ENCODE data around the gene AGAP1.

Gene AGAP1

GRCh38 chr2:235609321-235609720, 115.5 kb downstream of the AGAP1 start:
- DNase-seq (ENCODE audit: low read depth): no peak

DNA sequence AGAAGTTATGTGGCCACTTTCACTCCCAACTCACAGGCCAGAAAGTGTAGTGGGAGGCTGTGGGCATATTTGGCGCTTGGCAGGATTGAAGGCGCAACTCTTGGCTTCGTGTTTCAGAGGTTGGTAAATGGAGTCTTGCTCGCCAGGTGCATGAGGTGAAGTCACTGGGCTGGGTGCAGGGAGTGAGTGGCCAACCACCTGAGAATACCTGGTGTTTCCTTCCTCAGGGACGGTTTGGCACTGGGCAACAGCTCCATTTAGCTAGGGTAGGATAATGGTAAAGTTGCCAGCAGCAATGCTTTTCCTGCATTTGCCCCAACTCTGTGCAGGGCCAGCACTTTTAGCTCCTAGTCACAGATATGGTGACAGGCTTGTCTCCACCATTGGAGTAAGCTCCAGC, 115.9 kb downstream of the AGAP1 start:
- DNase-seq (ENCODE audit: low read depth): no peak

DNA sequence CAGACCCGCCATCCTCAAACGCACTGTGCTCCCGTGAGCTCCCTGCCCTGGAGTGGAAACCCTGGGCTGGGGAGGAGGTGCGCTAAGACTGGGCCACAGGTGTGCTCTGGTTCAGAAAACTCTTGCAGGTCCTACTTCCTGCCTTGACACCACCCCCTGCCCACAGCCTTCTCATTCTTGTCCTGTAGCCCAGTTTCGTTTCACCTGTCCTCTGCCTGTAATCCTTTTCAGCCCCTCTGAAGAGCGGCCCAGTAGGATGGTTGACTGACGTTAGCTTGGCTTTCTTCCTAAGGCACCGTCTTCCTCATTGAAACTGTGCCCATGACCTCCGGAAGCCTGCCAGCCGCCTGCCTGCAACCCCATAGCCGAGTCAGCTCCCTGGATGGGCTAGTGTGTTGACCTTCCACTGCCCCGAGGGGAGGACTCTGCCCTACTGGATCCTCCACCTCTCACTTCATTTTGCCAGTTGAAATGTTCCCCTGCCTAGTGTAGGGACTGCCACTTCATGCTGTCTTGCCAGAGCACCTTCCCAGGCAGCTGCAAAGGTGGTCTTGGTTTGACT, 116.9 kb downstream of the AGAP1 start:
- DNase-seq (ENCODE audit: low read depth): no peak

DNA sequence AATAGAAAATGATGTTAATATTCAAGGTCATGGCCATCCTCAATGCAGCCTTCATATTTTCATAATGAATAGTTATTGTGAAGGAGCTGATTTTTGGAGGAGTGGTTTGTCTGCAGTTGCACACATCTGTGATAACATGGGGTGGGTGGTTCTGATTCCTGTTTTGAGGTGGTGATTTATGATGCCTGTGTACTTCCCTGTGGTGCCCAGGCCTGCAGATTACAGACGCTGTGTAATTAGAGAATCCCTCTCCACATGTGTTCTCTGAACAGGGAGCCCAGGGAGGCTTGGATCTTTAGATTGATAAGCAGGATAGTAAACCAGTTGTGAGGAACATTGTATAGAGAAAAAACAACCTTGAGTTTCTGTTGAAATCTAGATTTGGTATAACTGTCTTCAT, 117.5 kb downstream of the AGAP1 start:
- DNase-seq (ENCODE audit: low read depth): no peak

DNA sequence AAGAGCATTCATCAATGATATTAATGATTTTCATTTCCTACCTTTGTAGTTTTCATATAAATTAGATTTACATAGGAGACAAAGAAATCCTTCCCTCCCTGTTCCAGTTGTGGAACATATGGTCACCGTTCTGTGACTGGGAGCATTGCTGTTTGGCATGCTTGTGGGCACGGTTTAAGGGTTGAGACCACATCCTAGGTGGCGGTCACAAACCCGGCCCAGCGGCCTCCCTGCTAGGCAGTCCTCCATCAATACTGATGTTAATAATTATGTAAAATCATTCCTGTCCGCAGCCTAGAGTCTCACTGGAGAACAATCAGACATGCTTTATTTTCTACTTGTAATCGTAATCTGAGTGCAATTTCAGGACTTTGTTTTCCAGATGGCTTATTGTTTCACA, 117.9 kb downstream of the AGAP1 start:
- DNase-seq (ENCODE audit: low read depth): no peak

GRCh38 chr2:235612181-235612950, 118.5 kb downstream of the AGAP1 start:
- DNase-seq (ENCODE audit: low read depth): no peak

GRCh38 chr2:235613649-235614048, 119.8 kb downstream of the AGAP1 start:
- DNase-seq (ENCODE audit: low read depth): no peak

DNA sequence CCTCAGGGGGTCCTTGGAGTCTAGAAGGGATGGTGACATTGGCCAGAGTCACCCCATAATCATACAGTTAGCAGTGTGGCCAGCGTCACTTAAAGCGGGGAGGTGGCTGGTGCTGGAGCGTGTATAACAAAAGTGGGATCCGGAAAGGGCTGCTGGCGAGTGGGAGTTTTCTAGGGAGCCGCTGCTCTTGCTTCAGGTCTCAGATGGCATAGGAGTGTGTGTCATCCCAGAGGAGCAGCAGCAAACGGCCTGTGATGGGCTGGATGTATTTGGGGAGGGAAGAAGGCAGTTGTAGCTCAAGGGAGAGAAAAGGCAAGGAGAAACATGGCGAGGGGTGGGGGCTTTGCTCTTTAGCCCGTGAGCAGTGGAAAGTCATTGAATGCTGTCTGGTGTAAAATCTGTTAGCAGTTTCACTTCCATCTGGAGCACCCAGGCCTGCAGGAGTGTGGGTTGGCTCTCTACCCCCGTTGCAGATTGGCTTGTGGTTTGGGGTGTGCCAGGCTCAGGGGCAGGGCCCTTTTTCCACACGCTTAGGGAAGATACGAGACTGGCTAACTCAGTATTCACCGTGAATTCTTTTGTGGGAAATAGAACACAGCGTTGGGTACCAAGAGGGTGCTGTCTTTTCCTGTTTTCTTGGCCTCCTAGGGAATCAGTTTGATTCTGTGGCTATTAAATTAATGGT, 120.5 kb downstream of the AGAP1 start:
- no peak for DNase-seq (ENCODE audit: low read depth)

DNA sequence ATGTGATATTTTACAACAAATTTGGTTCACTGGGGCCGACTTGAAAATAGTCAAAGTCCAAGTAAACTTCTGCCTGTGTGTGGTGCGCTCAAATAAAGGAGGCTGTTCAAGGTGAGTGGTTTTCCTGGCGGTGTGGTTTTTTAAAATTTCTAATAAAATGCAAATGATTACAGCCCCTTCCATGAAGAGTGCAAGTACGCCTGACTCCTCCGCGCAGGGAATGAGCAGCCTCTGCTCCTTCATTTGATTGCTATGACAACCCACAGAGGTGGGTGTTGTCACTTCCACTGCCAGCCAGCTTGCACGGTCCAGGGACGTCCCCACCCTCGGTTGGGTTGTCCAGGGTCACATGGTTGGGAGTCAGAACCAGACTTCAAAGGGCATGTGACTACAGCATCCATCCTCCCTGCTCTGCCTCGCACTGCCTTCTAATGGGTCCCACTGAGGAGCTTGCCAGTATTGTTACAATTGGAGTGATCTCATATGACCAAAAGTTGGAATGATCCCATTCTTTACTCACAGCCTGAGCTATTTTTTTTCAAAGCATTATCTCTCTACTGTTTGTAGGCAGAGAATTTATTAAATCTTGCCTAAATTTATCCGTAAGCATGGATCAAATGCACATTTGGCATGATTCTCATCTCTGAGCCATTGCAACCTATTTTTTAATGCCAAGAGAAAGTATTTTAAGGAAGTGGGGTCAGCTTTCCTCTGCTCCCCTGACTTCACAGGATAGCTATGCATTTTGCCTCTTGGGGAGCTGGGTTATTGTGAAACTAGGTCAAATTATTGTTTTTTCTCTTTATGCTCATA, 121.3 kb downstream of the AGAP1 start:
- peak; percentile 50 for DNase-seq (ENCODE audit: low read depth)

- no peak for DNase-seq (ENCODE audit: low read depth)
Measured at GRCh38 chr2:235616885-235617284, 123.0 kb downstream of the AGAP1 start.

GRCh38 chr2:235618039-235618438, 124.2 kb downstream of the AGAP1 start:
- DNase-seq (ENCODE audit: low read depth): no peak

GRCh38 chr2:235619544-235619943, 125.7 kb downstream of the AGAP1 start:
- no peak for DNase-seq (ENCODE audit: low read depth)

DNA sequence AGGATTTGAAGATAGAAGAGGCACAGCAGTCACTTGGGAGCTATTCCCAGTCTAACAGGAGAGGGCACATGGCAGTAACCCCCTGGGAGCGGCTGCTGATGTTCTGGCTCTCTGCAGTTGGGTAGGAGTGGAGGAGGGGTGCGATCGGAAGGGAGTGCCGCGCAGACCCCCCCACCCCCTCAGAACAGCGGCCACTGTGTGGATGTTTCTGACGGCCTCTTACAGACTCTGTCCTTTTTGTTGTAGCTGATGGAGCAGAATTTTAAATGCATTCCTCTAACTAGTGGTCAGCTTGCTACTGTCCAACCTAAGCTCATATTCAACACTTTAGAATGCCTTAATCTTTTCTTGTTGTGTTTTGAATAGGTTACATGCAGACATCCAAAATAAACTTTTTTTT, 127.9 kb downstream of the AGAP1 start:
- DNase-seq (ENCODE audit: low read depth): no peak

GRCh38 chr2:235623111-235623510, 129.3 kb downstream of the AGAP1 start:
- no peak for DNase-seq (ENCODE audit: low read depth)

- DNase-seq (ENCODE audit: low read depth): no peak
Measured at GRCh38 chr2:235623752-235624151, 129.9 kb downstream of the AGAP1 start.

DNA sequence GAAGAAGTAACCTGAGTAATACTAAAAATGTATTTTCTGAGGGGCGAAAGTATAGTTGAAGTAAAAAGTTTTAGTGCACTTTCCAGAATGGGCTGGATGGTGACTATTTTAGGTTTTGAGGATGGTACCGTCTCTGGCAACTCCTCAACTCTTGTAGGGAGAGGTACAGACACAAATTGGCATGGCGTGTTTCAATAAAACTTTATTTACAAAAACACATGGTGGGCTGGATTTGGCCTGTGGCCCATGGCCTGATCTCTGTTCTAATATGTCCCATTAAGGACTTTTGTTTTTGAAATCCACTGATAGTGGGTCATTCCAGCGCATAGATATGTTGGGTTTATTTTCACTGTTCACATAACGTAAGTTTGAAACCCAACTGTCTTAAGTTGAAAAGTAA, 132.8 kb downstream of the AGAP1 start:
- no peak for DNase-seq (ENCODE audit: low read depth)

- DNase-seq (ENCODE audit: low read depth): no peak
Measured at GRCh38 chr2:235627682-235628081, 133.8 kb downstream of the AGAP1 start.

GRCh38 chr2:235630718-235631296, 137.0 kb downstream of the AGAP1 start:
- no peak for DNase-seq (ENCODE audit: low read depth)

GRCh38 chr2:235634435-235635158, 140.8 kb downstream of the AGAP1 start:
- no peak for DNase-seq (ENCODE audit: low read depth)

DNA sequence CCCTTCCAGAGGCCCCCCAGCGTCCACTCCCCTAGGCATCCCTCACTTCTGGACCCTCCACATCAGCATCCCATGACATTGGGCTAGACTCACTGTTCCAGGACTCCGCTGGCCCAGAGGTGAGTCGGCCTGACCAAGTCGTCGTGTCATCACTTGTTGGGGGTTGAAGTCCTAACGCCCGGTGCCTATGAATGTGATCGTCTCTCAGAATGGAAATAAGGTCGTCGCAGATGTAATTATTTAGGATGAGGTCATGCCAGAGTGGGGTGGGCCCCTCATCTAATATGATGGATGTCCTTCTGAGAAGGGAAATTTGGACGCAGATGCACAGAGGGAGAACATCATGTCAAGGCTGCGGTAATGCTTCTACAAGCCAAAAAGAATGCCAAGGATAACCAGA, 142.7 kb downstream of the AGAP1 start:
- no peak for DNase-seq (ENCODE audit: low read depth)

DNA sequence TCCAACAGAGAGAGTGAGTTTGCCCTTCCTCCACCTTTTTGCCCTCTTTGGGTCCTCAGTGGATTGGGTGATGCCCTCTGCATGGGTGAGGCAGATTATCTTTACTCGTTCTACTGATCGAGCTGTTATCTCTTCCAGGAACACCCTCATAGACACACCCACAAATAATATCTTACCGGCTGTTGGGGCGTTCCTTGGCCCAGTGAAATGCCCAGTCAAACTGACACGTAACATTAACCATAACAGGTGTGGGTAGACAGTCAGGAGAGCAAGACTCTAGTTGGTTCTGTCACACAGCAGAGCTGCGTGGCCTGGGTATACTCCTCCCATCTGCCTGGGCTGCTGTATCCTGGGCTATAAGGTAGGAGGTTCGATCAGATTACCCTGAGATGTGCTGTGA, 144.1 kb downstream of the AGAP1 start:
- no peak for DNase-seq (ENCODE audit: low read depth)

Measured in GM04504 (cell line).